ENCODE data around the gene COG1.

- TF ChIP-seq CTCF (IDR thresholded peaks at IDR 0.05; ENCODE audit: borderline replicate concordance, extremely low read depth, low read length, poor library complexity, severe bottlenecking) (no peak), EZH2 (IDR thresholded peaks at IDR 0.05; ENCODE audit: borderline replicate concordance, low read depth, low read length, severe bottlenecking) (peak; percentile 86)
Measured at GRCh38 chr17:73165616-73166404, 27.0 kb upstream of the COG1 start.

Measured in DND-41 (cell line).